HCT116 (cell line): ENCODE measurements around the gene FAM170B. TPM values are rescaled to one million over a fixed set of nuclear protein-coding genes. Genes with fewer than 3 reads are reported as not detected.

Source experiments
- ATAC-seq: fragments of 200-7000 bp; cut with Tn5 transposase; 2 replicates; pipeline ENCODE4 v1.9.1; 2020; ENCODE audit warnings: mild to moderate bottlenecking, moderate library complexity
- BruUV-seq: library from RNA; stranded (reverse); fragments of 400-500 nt; replicated peaks from 2 replicates; lab custom pipeline; 2021; lab: Mats Ljungman, UMichigan
- CTCF ChIA-PET: fragments of 300-600 bp; sonication (Branson Sonifier 250); formaldehyde crosslinking; loops from one replicate; lab custom pipeline; 2021; ENCODE audit warnings: antibody characterized with exemption; lab: Charles Lee
- POLR2A ChIA-PET: fragments of 300-600, 350-600 bp; sonication (Branson Sonifier 250); formaldehyde crosslinking; loops from one replicate; lab custom pipeline; 2021; ENCODE audit warnings: antibody characterized with exemption; lab: Charles Lee
- RAD21 ChIA-PET, 2 experiments: fragments of 300-600 bp; sonication (Branson Sonifier 250); formaldehyde crosslinking; loops; one replicate each; lab custom pipeline; 2023; ENCODE audit warnings: low total read pairs in 2 of 2; ENCODE audit not compliant: uncharacterized antibody in 2 of 2, unreplicated experiment in 2 of 2, low non-redundant PET in 1 of 2; lab: Charles Lee
- DNase-seq: peaks from one replicate; pipeline ENCODE4 v3.0.0-alpha.2; 2010; ENCODE audit warnings: low read depth, low spot score
- H2AFZ ChIP-seq: fragments of 200-600 bp; shearing (Covaris generic), sonication (generic); 2 replicates; pipeline ENCODE4 v1.6.1; 2017; ENCODE audit warnings: low read depth, mixed run types, mixed read lengths, antibody characterized with exemption, low read length; ENCODE audit not compliant: poor library complexity, severe bottlenecking
- H3K27ac ChIP-seq: 2 replicates; pipeline ENCODE4 v1.5.1; 2012; ENCODE audit warnings: low read depth, low read length
- H3K27me3 ChIP-seq: fragments of 200-600 bp; sonication (generic); 2 replicates; pipeline ENCODE4 v1.6.1; 2016; ENCODE audit warnings: mixed run types, low read length, mixed read lengths; ENCODE audit not compliant: insufficient read depth
- H3K36me3 ChIP-seq, 2 experiments: fragments of 200-500 bp in 1 of 2; fragments of 200-600 bp in 1 of 2; sonication (Bioruptor generic) in 1 of 2; sonication (generic) in 1 of 2; 2 replicates each; pipeline versions ENCODE4 v1.5.1 to v1.6.1; 2014 to 2016; ENCODE audit warnings: low read length in 2 of 2, inconsistent platforms in 1 of 2, mixed read lengths in 1 of 2, mixed run types in 1 of 2; ENCODE audit not compliant: insufficient read depth in 2 of 2, control insufficient read depth in 1 of 2
- H3K4me1 ChIP-seq, 2 experiments: fragments of 200-600 bp in 1 of 2; sonication (generic) in 1 of 2; 2 replicates each; pipeline versions ENCODE4 v1.5.1 to v1.6.1; 2012 to 2017; ENCODE audit warnings: low read length in 2 of 2, inconsistent platforms in 1 of 2, mild to moderate bottlenecking in 1 of 2, mixed read lengths in 1 of 2, mixed run types in 1 of 2, moderate library complexity in 1 of 2; ENCODE audit not compliant: insufficient read depth in 2 of 2, control insufficient read depth in 1 of 2
- H3K4me2 ChIP-seq: fragments of 200-600 bp; sonication (generic); 2 replicates; pipeline ENCODE4 v1.6.1; 2017; ENCODE audit warnings: mixed run types, low read length, mixed read lengths
- H3K4me3 ChIP-seq, 2 experiments: fragments of 200-600 bp in 1 of 2; sonication (generic) in 1 of 2; replicated peaks in 1 of 2; 2 replicates each; pipeline ENCODE4 v1.5.1; 2011 to 2016; ENCODE audit warnings: low read length in 2 of 2, control low read depth in 1 of 2, low read depth in 1 of 2, mild to moderate bottlenecking in 1 of 2, mixed read lengths in 1 of 2, mixed run types in 1 of 2
- H3K79me2 ChIP-seq: fragments of 200-600 bp; sonication (generic); 2 replicates; pipeline ENCODE4 v1.6.1; 2017; ENCODE audit warnings: mild to moderate bottlenecking, mixed run types, low read length, moderate library complexity, mixed read lengths; ENCODE audit not compliant: insufficient read depth
- H3K9ac ChIP-seq: fragments of 200-600 bp; sonication (generic); 2 replicates; pipeline ENCODE4 v1.6.1; 2016; ENCODE audit warnings: low read length, mixed read lengths
- H3K9me2 ChIP-seq: fragments of 200-600 bp; sonication (generic), shearing (Covaris generic); 2 replicates; pipeline ENCODE4 v1.6.1; 2017; ENCODE audit warnings: mixed run types, mild to moderate bottlenecking, moderate library complexity; ENCODE audit not compliant: insufficient read depth
- H3K9me3 ChIP-seq, 2 experiments: fragments of 200-500 bp in 1 of 2; fragments of 200-600 bp in 1 of 2; sonication (Bioruptor generic) in 1 of 2; sonication (generic) in 1 of 2; 2 replicates each; pipeline ENCODE4 v1.6.1; 2014 to 2017; ENCODE audit warnings: low read length in 2 of 2, mixed read lengths in 2 of 2, inconsistent platforms in 1 of 2, low read depth in 1 of 2, mild to moderate bottlenecking in 1 of 2, mixed run types in 1 of 2, moderate library complexity in 1 of 2; ENCODE audit not compliant: control insufficient read depth in 1 of 2, insufficient read depth in 1 of 2
- H4K20me1 ChIP-seq: fragments of 200-600 bp; sonication (generic), shearing (Covaris generic); 2 replicates; pipeline ENCODE4 v1.6.1; 2017; ENCODE audit warnings: mixed run types, mild to moderate bottlenecking, moderate library complexity; ENCODE audit not compliant: insufficient read depth
- ATF3 ChIP-seq: IDR thresholded peaks from 2 replicates; pipeline ENCODE4 v1.6.1; 2012
- CBX3 ChIP-seq: IDR thresholded peaks from 2 replicates; pipeline ENCODE4 v1.6.1; 2012; ENCODE audit warnings: low read depth
- CEBPB ChIP-seq: IDR thresholded peaks from 2 replicates; pipeline ENCODE4 v1.6.1; 2012; ENCODE audit warnings: low read depth
- EGR1 ChIP-seq: IDR thresholded peaks from 2 replicates; pipeline ENCODE4 v1.6.1; 2012; ENCODE audit warnings: low read depth
- EZH2phosphoT487 ChIP-seq: fragments of 200-600 bp; IDR thresholded peaks from 2 replicates; pipeline ENCODE4 v1.6.1; 2018; ENCODE audit warnings: antibody characterized with exemption, borderline replicate concordance
- JUND ChIP-seq: IDR thresholded peaks from 2 replicates; pipeline ENCODE4 v1.6.1; 2012
- POLR2A ChIP-seq: IDR thresholded peaks from 2 replicates; pipeline ENCODE4 v1.7.0; 2011; ENCODE audit warnings: borderline replicate concordance; ENCODE audit not compliant: insufficient read depth, insufficient read length; ENCODE audit errors: extremely low read depth
- SIN3A ChIP-seq: IDR thresholded peaks from 2 replicates; pipeline ENCODE4 v1.6.1; 2012; ENCODE audit warnings: low read depth
- SP1 ChIP-seq: IDR thresholded peaks from 2 replicates; pipeline ENCODE4 v1.6.1; 2012; ENCODE audit warnings: low read depth
- SRF ChIP-seq: IDR thresholded peaks from 2 replicates; pipeline ENCODE4 v1.6.1; 2012; ENCODE audit warnings: low read depth
- TCF7L2 ChIP-seq: IDR thresholded peaks from 2 replicates; pipeline ENCODE4 v1.7.0; 2011; ENCODE audit warnings: borderline replicate concordance, inconsistent platforms; ENCODE audit not compliant: insufficient read depth, insufficient read length; ENCODE audit errors: extremely low read depth
- ZNF274 ChIP-seq: fragments of 200-500 bp; sonication (Bioruptor generic); IDR thresholded peaks from 2 replicates; pipeline ENCODE4 v1.6.1; 2014; ENCODE audit warnings: mild to moderate bottlenecking, low read depth, low read length, inconsistent platforms
- intact Hi-C: fragments of 100-400 bp; cut with micrococcal nuclease; formaldehyde crosslinking; loops from 2 replicates; pipeline ENCODE4 v1.10.0; 2022
- total RNA-seq: library from RNA; stranded (reverse); gene quantifications from one replicate; pipeline ENCODE4 v1.2.1, GENCODE V29; 2021; ENCODE audit not compliant: unreplicated experiment
- TF ChIP-seq, protein P1 (sequence below): IDR thresholded peaks from 2 replicates; pipeline ENCODE4 v1.6.1; 2012
- TF ChIP-seq, protein P2 (sequence below), 3 experiments: fragments of 200-600 bp in 1 of 3; sonication (generic) in 1 of 3; IDR thresholded peaks in 2 of 3; conservative IDR thresholded peaks in 1 of 3; 2 replicates each; pipeline ENCODE4 v1.5.1; 2012 to 2017; ENCODE audit warnings: low read depth in 2 of 3, low read length in 2 of 3, antibody characterized with exemption in 1 of 3, borderline replicate concordance in 1 of 3, control low read depth in 1 of 3, mild to moderate bottlenecking in 1 of 3, mixed read lengths in 1 of 3, mixed run types in 1 of 3, moderate library complexity in 1 of 3; ENCODE audit not compliant: insufficient read depth in 1 of 3

The FAM170B gene
- total RNA-seq, 1 experiment from 2014 or later, result not detected

GRCh38 chr10:49111320-49111698 lies 22.5 kb downstream of the FAM170B start:
- RAD21 ChIA-PET, result no interaction called here

More at GRCh38 chr10:49111320-49111698, 22.5 kb downstream of the FAM170B start:
- Histone ChIP-seq H3K27me3 (peaks cover 6% of the 10 kb centered on the region; the same call in 1 of the 2 replicates), H3K9me2 (no peaks in the 10 kb centered on the region), H4K20me1 (no peaks in the 10 kb centered on the region), H3K36me3 (no peaks in the 10 kb centered on the region), H2AFZ (no peak overlapping the region), H3K4me1 (no peaks in the 10 kb centered on the region), H3K27ac (no peak overlapping the region), H3K9ac (no peak overlapping the region), H3K9me3 (no peaks in the 10 kb centered on the region), H3K4me3 (no peak overlapping the region), H3K4me2 (no peak overlapping the region), H3K79me2 (no peaks in the 10 kb centered on the region)
- ChIA-PET POLR2A (no interaction called here), CTCF (no interaction called here)
- intact Hi-C loops, result no loop called here
- TF ChIP-seq CBX3 (no peak), TCF7L2 (no peak), EGR1 (no peak), SP1 (no peak), ZNF274 (no peak), SRF (no peak), POLR2A (no peak), SIN3A (no peak), ATF3 (no peak), JUND (no peak), CEBPB (no peak), EZH2phosphoT487 (no peak)
- TF ChIP-seq, protein P1, sequence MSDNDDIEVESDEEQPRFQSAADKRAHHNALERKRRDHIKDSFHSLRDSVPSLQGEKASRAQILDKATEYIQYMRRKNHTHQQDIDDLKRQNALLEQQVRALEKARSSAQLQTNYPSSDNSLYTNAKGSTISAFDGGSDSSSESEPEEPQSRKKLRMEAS, result no peak
- TF ChIP-seq, protein P2, sequence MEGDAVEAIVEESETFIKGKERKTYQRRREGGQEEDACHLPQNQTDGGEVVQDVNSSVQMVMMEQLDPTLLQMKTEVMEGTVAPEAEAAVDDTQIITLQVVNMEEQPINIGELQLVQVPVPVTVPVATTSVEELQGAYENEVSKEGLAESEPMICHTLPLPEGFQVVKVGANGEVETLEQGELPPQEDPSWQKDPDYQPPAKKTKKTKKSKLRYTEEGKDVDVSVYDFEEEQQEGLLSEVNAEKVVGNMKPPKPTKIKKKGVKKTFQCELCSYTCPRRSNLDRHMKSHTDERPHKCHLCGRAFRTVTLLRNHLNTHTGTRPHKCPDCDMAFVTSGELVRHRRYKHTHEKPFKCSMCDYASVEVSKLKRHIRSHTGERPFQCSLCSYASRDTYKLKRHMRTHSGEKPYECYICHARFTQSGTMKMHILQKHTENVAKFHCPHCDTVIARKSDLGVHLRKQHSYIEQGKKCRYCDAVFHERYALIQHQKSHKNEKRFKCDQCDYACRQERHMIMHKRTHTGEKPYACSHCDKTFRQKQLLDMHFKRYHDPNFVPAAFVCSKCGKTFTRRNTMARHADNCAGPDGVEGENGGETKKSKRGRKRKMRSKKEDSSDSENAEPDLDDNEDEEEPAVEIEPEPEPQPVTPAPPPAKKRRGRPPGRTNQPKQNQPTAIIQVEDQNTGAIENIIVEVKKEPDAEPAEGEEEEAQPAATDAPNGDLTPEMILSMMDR (IDR thresholded peaks at IDR 0.05 in 2 of 3, conservative IDR thresholded peaks at IDR 0.05 in 1 of 3; ENCODE audit: borderline replicate concordance in 1 of 3, insufficient read depth in 1 of 3, low read depth in 2 of 3, low read length in 2 of 3), result no peak
- no TSS peak for BruUV-seq
- DNase-seq, result no peak
- no peak for ATAC-seq
